Activated naive CD4-positive, alpha-beta T cell treated with anti-CD3 and anti-CD28 coated beads, Interleukin-2, amount 50 U/mL, for 24 hours (primary cell): ENCODE measurements around the gene VSX2.
"Not testable (repeated sequence)": the region's sequence is repeated elsewhere in the genome, so short reads cannot be mapped to it uniquely, and the experiment has no call there.

Source experiments
- H3K27ac Mint-ChIP-seq: one replicate; pipeline ENCODE4 v1.8.0; 2021; ENCODE audit warnings: mild to moderate bottlenecking, mixed read lengths
- H3K27me3 Mint-ChIP-seq: one replicate; pipeline ENCODE4 v1.8.0; 2021; ENCODE audit warnings: mixed read lengths
- H3K36me3 Mint-ChIP-seq: one replicate; pipeline ENCODE4 v1.8.0; 2021; ENCODE audit warnings: mixed read lengths
- H3K4me1 Mint-ChIP-seq: one replicate; pipeline ENCODE4 v1.8.0; 2021; ENCODE audit warnings: mixed read lengths
- H3K4me3 Mint-ChIP-seq: one replicate; pipeline ENCODE4 v1.8.0; 2021; ENCODE audit warnings: mild to moderate bottlenecking, mixed read lengths
- H3K9me3 Mint-ChIP-seq: one replicate; pipeline ENCODE4 v1.8.0; 2021; ENCODE audit warnings: mixed read lengths

Gene VSX2

GRCh38 chr14:74263921-74264320 lies 24.7 kb downstream of the VSX2 start:
- H3K36me3 Mint-ChIP-seq = no peaks in the 10 kb centered on the region
- no peak overlapping the region for H3K27ac Mint-ChIP-seq
- H3K4me3 Mint-ChIP-seq = no peak overlapping the region
- H3K9me3 Mint-ChIP-seq = no peaks in the 10 kb centered on the region
- H3K27me3 Mint-ChIP-seq = no peaks in the 10 kb centered on the region
- H3K4me1 Mint-ChIP-seq = no peaks in the 10 kb centered on the region

- Mint-ChIP-seq H3K4me1 (no peaks in the 10 kb centered on the region), H3K4me3 (no peak overlapping the region), H3K9me3 (no peaks in the 10 kb centered on the region), H3K36me3 (no peaks in the 10 kb centered on the region), H3K27me3 (no peaks in the 10 kb centered on the region), H3K27ac (no peak overlapping the region)
Observed at GRCh38 chr14:74265301-74265965, 26.2 kb downstream of the VSX2 start.

GRCh38 chr14:74267588-74267987 lies 28.3 kb downstream of the VSX2 start:
- Mint-ChIP-seq H3K27ac (no peak overlapping the region), H3K4me1 (no peaks in the 10 kb centered on the region), H3K9me3 (no peaks in the 10 kb centered on the region), H3K27me3 (no peaks in the 10 kb centered on the region), H3K4me3 (no peak overlapping the region), H3K36me3 (no peaks in the 10 kb centered on the region)

GRCh38 chr14:74270382-74271177 lies 31.3 kb downstream of the VSX2 start:
- H3K4me1 Mint-ChIP-seq, H3K4me3 Mint-ChIP-seq, H3K27me3 Mint-ChIP-seq, H3K9me3 Mint-ChIP-seq, H3K36me3 Mint-ChIP-seq, H3K27ac Mint-ChIP-seq: not testable (repeated sequence)

- Mint-ChIP-seq H3K4me1 (no peaks in the 10 kb centered on the region), H3K9me3 (no peaks in the 10 kb centered on the region), H3K27me3 (no peaks in the 10 kb centered on the region), H3K4me3 (no peak overlapping the region), H3K36me3 (no peaks in the 10 kb centered on the region), H3K27ac (no peak overlapping the region)
Observed at GRCh38 chr14:74271365-74271764, 32.1 kb downstream of the VSX2 start.

GRCh38 chr14:74275241-74275841 lies 36.1 kb downstream of the VSX2 start:
- H3K4me3 Mint-ChIP-seq = no peak overlapping the region
- H3K4me1 Mint-ChIP-seq = no peaks in the 10 kb centered on the region
- no peak overlapping the region for H3K27ac Mint-ChIP-seq
- H3K36me3 Mint-ChIP-seq = peaks cover 4% of the 10 kb centered on the region
- no peaks in the 10 kb centered on the region for H3K27me3 Mint-ChIP-seq
- peaks cover 6% of the 10 kb centered on the region for H3K9me3 Mint-ChIP-seq

- Mint-ChIP-seq H3K4me3 (no peak overlapping the region), H3K27me3 (no peaks in the 10 kb centered on the region), H3K27ac (no peak overlapping the region), H3K9me3 (peaks cover 6% of the 10 kb centered on the region), H3K4me1 (no peaks in the 10 kb centered on the region), H3K36me3 (peaks cover 13% of the 10 kb centered on the region)
Observed at GRCh38 chr14:74278080-74278479, 38.8 kb downstream of the VSX2 start.

GRCh38 chr14:74281069-74281468 lies 41.8 kb downstream of the VSX2 start:
- Mint-ChIP-seq H3K36me3 (peaks cover 14% of the 10 kb centered on the region), H3K27me3 (no peaks in the 10 kb centered on the region), H3K4me3 (no peak overlapping the region), H3K4me1 (no peaks in the 10 kb centered on the region), H3K27ac (no peak overlapping the region), H3K9me3 (peaks cover 6% of the 10 kb centered on the region)

- Mint-ChIP-seq H3K27me3 (no peaks in the 10 kb centered on the region), H3K9me3 (no peaks in the 10 kb centered on the region), H3K4me3 (no peak overlapping the region), H3K27ac (no peak overlapping the region), H3K4me1 (no peaks in the 10 kb centered on the region), H3K36me3 (peaks cover 10% of the 10 kb centered on the region)
Observed at GRCh38 chr14:74286736-74287135, 47.5 kb downstream of the VSX2 start.

- Mint-ChIP-seq H3K36me3 (peaks cover 8% of the 10 kb centered on the region), H3K27ac (no peak overlapping the region), H3K4me3 (no peak overlapping the region), H3K9me3 (no peaks in the 10 kb centered on the region), H3K4me1 (no peaks in the 10 kb centered on the region), H3K27me3 (no peaks in the 10 kb centered on the region)
Observed at GRCh38 chr14:74289801-74290200, 50.6 kb downstream of the VSX2 start.

- Mint-ChIP-seq H3K27ac (no peak overlapping the region), H3K4me1 (no peaks in the 10 kb centered on the region), H3K36me3 (peaks cover 8% of the 10 kb centered on the region), H3K9me3 (no peaks in the 10 kb centered on the region), H3K27me3 (no peaks in the 10 kb centered on the region), H3K4me3 (no peak overlapping the region)
Observed at GRCh38 chr14:74290415-74290814, 51.2 kb downstream of the VSX2 start.

GRCh38 chr14:74292061-74292460 lies 52.8 kb downstream of the VSX2 start:
- Mint-ChIP-seq H3K36me3 (peaks cover 3% of the 10 kb centered on the region), H3K27ac (no peak overlapping the region), H3K27me3 (no peaks in the 10 kb centered on the region), H3K4me1 (no peaks in the 10 kb centered on the region), H3K4me3 (no peak overlapping the region), H3K9me3 (no peaks in the 10 kb centered on the region)

GRCh38 chr14:74293606-74294005 lies 54.4 kb downstream of the VSX2 start:
- peaks cover 5% of the 10 kb centered on the region for H3K4me1 Mint-ChIP-seq
- no peaks in the 10 kb centered on the region for H3K9me3 Mint-ChIP-seq
- H3K27ac Mint-ChIP-seq = no peak overlapping the region
- H3K36me3 Mint-ChIP-seq = peaks cover 5% of the 10 kb centered on the region
- H3K27me3 Mint-ChIP-seq = no peaks in the 10 kb centered on the region
- H3K4me3 Mint-ChIP-seq = no peak overlapping the region

- Mint-ChIP-seq H3K4me1 (peaks cover 8% of the 10 kb centered on the region), H3K4me3 (no peak overlapping the region), H3K27me3 (no peaks in the 10 kb centered on the region), H3K9me3 (no peaks in the 10 kb centered on the region), H3K27ac (peak overlapping the region; percentile 83), H3K36me3 (peaks cover 6% of the 10 kb centered on the region)
Observed at GRCh38 chr14:74296037-74296467, 56.8 kb downstream of the VSX2 start.

- Mint-ChIP-seq H3K9me3 (no peaks in the 10 kb centered on the region), H3K4me3 (no peak overlapping the region), H3K27ac (no peak overlapping the region), H3K27me3 (no peaks in the 10 kb centered on the region), H3K36me3 (peaks cover 4% of the 10 kb centered on the region), H3K4me1 (peaks cover 25% of the 10 kb centered on the region)
Observed at GRCh38 chr14:74297986-74298385, 58.7 kb downstream of the VSX2 start.

GRCh38 chr14:74299061-74299545 lies 59.9 kb downstream of the VSX2 start:
- no peak overlapping the region for H3K4me3 Mint-ChIP-seq
- no peaks in the 10 kb centered on the region for H3K9me3 Mint-ChIP-seq
- no peaks in the 10 kb centered on the region for H3K27me3 Mint-ChIP-seq
- H3K36me3 Mint-ChIP-seq = peaks cover 4% of the 10 kb centered on the region
- peak overlapping the region; percentile 73 for H3K27ac Mint-ChIP-seq
- peaks cover 31% of the 10 kb centered on the region for H3K4me1 Mint-ChIP-seq
